Retina (tissue), 1 donor: ENCODE results near the gene MSI2.

Experiments
- DNase-seq: peaks from one replicate; pipeline ENCODE4 v3.0.0-alpha.2; 2016

MSI2 gene

GRCh38 chr17:57375040-57375769, 118.9 kb downstream of the MSI2 start:
- DNase-seq, result no peak

- DNase-seq, result no peak
Measured at GRCh38 chr17:57375770-57376225, 119.5 kb downstream of the MSI2 start.

GRCh38 chr17:57377094-57377493, 120.8 kb downstream of the MSI2 start:
- DNase-seq, result no peak

- peak; percentile 72 for DNase-seq
Measured at GRCh38 chr17:57379237-57379894, 123.0 kb downstream of the MSI2 start.

GRCh38 chr17:57379895-57380434, 123.6 kb downstream of the MSI2 start:
- no peak for DNase-seq

GRCh38 chr17:57381498-57381897, 125.2 kb downstream of the MSI2 start:
- no peak for DNase-seq

GRCh38 chr17:57384219-57384618, 127.9 kb downstream of the MSI2 start:
- DNase-seq, result no peak

- DNase-seq, result no peak
Measured at GRCh38 chr17:57385975-57386374, 129.7 kb downstream of the MSI2 start.

GRCh38 chr17:57387575-57387974, 131.3 kb downstream of the MSI2 start:
- DNase-seq, result no peak

GRCh38 chr17:57388131-57388725, 131.9 kb downstream of the MSI2 start:
- no peak for DNase-seq

GRCh38 chr17:57389473-57389872, 133.2 kb downstream of the MSI2 start:
- DNase-seq, result no peak

- DNase-seq, result no peak
Measured at GRCh38 chr17:57391076-57391825, 134.9 kb downstream of the MSI2 start.

GRCh38 chr17:57391857-57392471, 135.6 kb downstream of the MSI2 start:
- no peak for DNase-seq

- DNase-seq, result no peak
Measured at GRCh38 chr17:57393368-57393767, 137.0 kb downstream of the MSI2 start.

- no peak for DNase-seq
Measured at GRCh38 chr17:57394375-57394774, 138.1 kb downstream of the MSI2 start.

GRCh38 chr17:57395721-57396321, 139.5 kb downstream of the MSI2 start:
- no peak for DNase-seq

GRCh38 chr17:57396511-57396921, 140.2 kb downstream of the MSI2 start:
- no peak for DNase-seq

GRCh38 chr17:57397402-57397801, 141.1 kb downstream of the MSI2 start:
- no peak for DNase-seq

- DNase-seq, result no peak
Measured at GRCh38 chr17:57399690-57400089, 143.4 kb downstream of the MSI2 start.

- DNase-seq, result no peak
Measured at GRCh38 chr17:57400648-57401047, 144.3 kb downstream of the MSI2 start.

GRCh38 chr17:57401556-57402488, 145.5 kb downstream of the MSI2 start:
- DNase-seq, result peak; percentile 59
